C4-2B (cell line): ENCODE results near the gene SPACDR.
"Not testable (repeated sequence)": the region's sequence is repeated elsewhere in the genome, so short reads cannot be mapped to it uniquely, and the experiment has no call there.

Experiments used
- H3K27ac ChIP-seq: fragments of 450-650 bp; 2 replicates; pipeline ENCODE4 v1.5.1; 2017
- CTCF ChIP-seq: fragments of 450-650 bp; conservative IDR thresholded peaks from 2 replicates; pipeline ENCODE4 v1.5.1; 2017; ENCODE audit warnings: mild to moderate bottlenecking
- ZFX ChIP-seq: fragments of 450-650 bp; IDR thresholded peaks from 2 replicates; pipeline ENCODE4 v1.6.1; 2017

The SPACDR gene

GRCh38 chr7:100443096-100443840 is 20.8 kb downstream of the SPACDR start:
- H3K27ac ChIP-seq = no peak overlapping the region

GRCh38 chr7:100441641-100442535 is 22.2 kb downstream of the SPACDR start:
- TF ChIP-seq ZFX (no peak), CTCF (no peak)
- no peak overlapping the region for H3K27ac ChIP-seq

More at GRCh38 chr7:100443096-100443840, 20.8 kb downstream of the SPACDR start:
- TF ChIP-seq CTCF (no peak), ZFX (no peak)

GRCh38 chr7:100439244-100439643 is 24.8 kb downstream of the SPACDR start:
- H3K27ac ChIP-seq = not testable (repeated sequence)

GRCh38 chr7:100438731-100439130 is 25.3 kb downstream of the SPACDR start:
- H3K27ac ChIP-seq = not testable (repeated sequence)

- no peak for TF ChIP-seq CTCF
- TF ChIP-seq ZFX = no peak
- no peak overlapping the region for H3K27ac ChIP-seq
Observed at GRCh38 chr7:100438172-100438571, 25.9 kb downstream of the SPACDR start.

- peak overlapping the region; percentile 96 for H3K27ac ChIP-seq
- no peak for TF ChIP-seq ZFX
Observed at GRCh38 chr7:100437150-100438100, 26.6 kb downstream of the SPACDR start.

DNA sequence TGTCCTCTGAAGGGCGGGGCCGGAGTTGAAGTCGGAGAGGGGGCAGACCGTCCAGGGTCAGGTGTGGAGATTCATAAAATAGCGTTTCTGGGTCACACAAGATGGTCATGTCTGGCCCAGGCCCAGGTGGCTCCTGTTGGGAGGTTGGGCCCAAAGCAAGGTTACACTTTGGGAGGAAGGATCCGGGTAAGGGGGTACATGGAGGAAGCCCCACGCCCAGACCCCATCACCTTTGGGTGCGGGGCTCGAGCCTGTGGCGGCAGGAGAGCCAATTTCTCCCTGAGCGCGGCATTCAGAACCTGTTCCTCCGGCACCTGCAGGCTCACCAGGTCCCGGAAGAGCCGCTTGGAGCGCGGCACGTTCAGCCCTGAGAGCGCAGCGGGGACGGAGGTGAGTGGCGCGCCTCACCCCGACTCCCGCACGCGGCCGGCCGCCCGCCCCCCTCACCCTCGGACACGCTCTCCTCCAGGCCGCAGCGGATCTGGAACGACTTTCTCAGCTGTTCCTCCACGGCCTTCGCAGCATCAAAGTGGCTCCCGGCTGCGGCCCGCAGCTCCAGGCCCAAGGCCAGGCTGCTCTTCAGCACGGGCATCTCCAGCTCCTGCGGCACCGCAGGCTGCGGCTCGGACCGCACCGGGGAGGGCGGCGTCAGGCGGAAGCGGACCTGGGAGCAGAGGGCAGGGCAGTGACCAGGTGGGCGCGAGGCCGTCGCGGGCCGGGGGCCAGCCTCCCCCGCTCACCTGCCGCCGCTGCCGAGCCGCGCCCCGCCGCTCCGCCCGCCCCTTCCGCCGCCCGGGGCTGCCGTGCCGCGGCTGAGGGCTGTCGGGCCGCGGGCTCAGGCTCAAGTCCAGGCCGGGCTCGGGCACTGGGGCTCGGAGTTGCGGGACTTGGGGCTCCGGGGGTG is 28.4 kb downstream of the SPACDR start:
- TF ChIP-seq ZFX = peak; percentile 96
- no peak for TF ChIP-seq CTCF
- H3K27ac ChIP-seq = peak overlapping the region; percentile 96
